A549 (cell line): ENCODE data around the gene COMMD9. TPM values are rescaled to one million over a fixed set of nuclear protein-coding genes. Genes with fewer than 3 reads are reported as not detected.

Source experiments
- ATAC-seq, 2 experiments: fragments of 200-7000 bp in 1 of 2; fragments of >200 bp in 1 of 2; cut with Nextera tagmentation in 1 of 2; cut with Tn5 transposase in 1 of 2; 3 replicates each; pipeline versions ENCODE4 v1.8.0 to v1.9.1; 2018 to 2020; ENCODE audit warnings: mild to moderate bottlenecking in 1 of 2, moderate library complexity in 1 of 2
- CTCF ChIA-PET: fragments of 300-600 bp; sonication (Branson Sonifier 250); formaldehyde crosslinking; extraction: SDS; loops from one replicate; lab custom pipeline; 2021; ENCODE audit warnings: antibody characterized with exemption, inconsistent platforms; lab: Yijun Ruan, JAX
- POLR2A ChIA-PET: fragments of 350-600 bp; formaldehyde crosslinking; extraction: SDS; loops from one replicate; lab custom pipeline; 2021; ENCODE audit warnings: antibody characterized with exemption, inconsistent platforms; lab: Yijun Ruan, JAX
- DNase-seq, 2 experiments: peaks; one replicate each; pipeline versions ENCODE4 v3.0.0 to v3.0.0-alpha.2; 2011 to 2016; ENCODE audit warnings: low read depth in 1 of 2, low spot score in 1 of 2
- FAIRE-seq: peaks from 2 replicates; lab custom pipeline; 2011; peaks lifted over from hg19 to GRCh38; lab: Jason Lieb, UNC
- H3K27ac ChIP-seq, 2 experiments: fragments of >200 bp; sonication (Bioruptor Twin); formaldehyde crosslinking; 3 replicates each; pipeline ENCODE4 v1.5.1; 2016 to 2017
- H3K4me1 ChIP-seq: fragments of >200 bp; sonication (Bioruptor Twin); formaldehyde crosslinking; 3 replicates; pipeline ENCODE4 v1.6.1; 2016
- H3K4me2 ChIP-seq: fragments of >200 bp; sonication (Bioruptor Twin); formaldehyde crosslinking; 3 replicates; pipeline ENCODE4 v1.6.1; 2016
- H3K4me3 ChIP-seq: fragments of >200 bp; sonication (Bioruptor Twin); formaldehyde crosslinking; 3 replicates; pipeline ENCODE4 v1.5.1; 2016
- H3K9me3 ChIP-seq: fragments of >200 bp; sonication (Bioruptor Twin); formaldehyde crosslinking; 3 replicates; pipeline ENCODE4 v1.6.1; 2016
- BCL3 ChIP-seq: fragments of >200 bp; sonication (Bioruptor Twin); formaldehyde crosslinking; IDR thresholded peaks from 3 replicates; pipeline ENCODE4 v1.6.1; 2016
- CHD4 ChIP-seq: fragments of 200-600 bp; sonication (generic); IDR thresholded peaks from 2 replicates; pipeline ENCODE4 v1.6.1; 2016; ENCODE audit warnings: antibody characterized with exemption, mild to moderate bottlenecking, borderline replicate concordance
- CTCF ChIP-seq: fragments of >200 bp; sonication (Bioruptor Twin); formaldehyde crosslinking; IDR thresholded peaks from 3 replicates; pipeline ENCODE4 v1.5.1; 2016
- E2F6 ChIP-seq: IDR thresholded peaks from 2 replicates; pipeline ENCODE4 v1.6.1; 2012; ENCODE audit warnings: low read depth, borderline replicate concordance
- EHF ChIP-seq: fragments of 250-450 bp; sonication (Bioruptor Pico); IDR thresholded peaks from 2 replicates; pipeline ENCODE4 v1.5.0; 2020; ENCODE audit warnings: mild to moderate bottlenecking
- EP300 ChIP-seq, 2 experiments: fragments of >200 bp; sonication (Bioruptor Twin); formaldehyde crosslinking; IDR thresholded peaks; 2 replicates in 1 of 2; 3 replicates in 1 of 2; pipeline ENCODE4 v1.6.1; 2016 to 2017
- ESRRA ChIP-seq: fragments of 150-350 bp; IDR thresholded peaks from 2 replicates; pipeline ENCODE4 v1.6.1; 2014; ENCODE audit warnings: mild to moderate bottlenecking, low read length, borderline replicate concordance
- FOSB ChIP-seq: fragments of 250-450 bp; sonication (Bioruptor Pico); IDR thresholded peaks from 2 replicates; pipeline ENCODE4 v1.5.0; 2020; ENCODE audit warnings: mild to moderate bottlenecking, moderate library complexity
- FOXS1 ChIP-seq: fragments of 250-450 bp; sonication (Bioruptor Pico); IDR thresholded peaks from 2 replicates; pipeline ENCODE4 v1.5.0; 2020; ENCODE audit warnings: mild to moderate bottlenecking, moderate library complexity
- HOXB13 ChIP-seq: fragments of 250-450 bp; sonication (Bioruptor Pico); IDR thresholded peaks from 2 replicates; pipeline ENCODE4 v1.5.0; 2020; ENCODE audit warnings: low read depth, mild to moderate bottlenecking, moderate library complexity
- JUN ChIP-seq, 2 experiments: fragments of >200 bp; sonication (Bioruptor Twin); formaldehyde crosslinking; IDR thresholded peaks; 2 replicates in 1 of 2; 3 replicates in 1 of 2; pipeline ENCODE4 v1.6.1; 2016 to 2017
- KDM1A ChIP-seq: fragments of 200-600 bp; sonication (generic); IDR thresholded peaks from 2 replicates; pipeline ENCODE4 v1.6.1; 2016; ENCODE audit warnings: low read depth, mild to moderate bottlenecking
- KDM5A ChIP-seq: fragments of 200-600 bp; sonication (generic); IDR thresholded peaks from 2 replicates; pipeline ENCODE4 v1.6.1; 2016; ENCODE audit warnings: antibody characterized with exemption, mild to moderate bottlenecking
- MAFK ChIP-seq: fragments of 450-650 bp; IDR thresholded peaks from 2 replicates; pipeline ENCODE4 v1.6.1; 2014; ENCODE audit not compliant: partially characterized antibody
- MYC ChIP-seq: IDR thresholded peaks from 2 replicates; pipeline ENCODE4 v1.6.1; 2012; ENCODE audit warnings: mild to moderate bottlenecking, inconsistent platforms, low read length, improper control_type of control experiment, borderline replicate concordance
- NFE2L2 ChIP-seq: fragments of 150-350 bp; conservative IDR thresholded peaks from 2 replicates; pipeline ENCODE4 v1.6.1; 2014; ENCODE audit warnings: low read length
- NPAS2 ChIP-seq: fragments of 250-450 bp; sonication (Bioruptor Pico); IDR thresholded peaks from 2 replicates; pipeline ENCODE4 v1.8.0; 2022; ENCODE audit warnings: mild to moderate bottlenecking, moderate library complexity, borderline replicate concordance
- NR3C1 ChIP-seq: fragments of >200 bp; sonication (Bioruptor Twin); formaldehyde crosslinking; IDR thresholded peaks from 3 replicates; pipeline ENCODE4 v1.6.1; 2017
- POLR2AphosphoS2 ChIP-seq: conservative IDR thresholded peaks from 2 replicates; pipeline ENCODE4 v1.6.1; 2012; ENCODE audit warnings: low read length, improper control_type of control experiment, inconsistent platforms
- RCOR1 ChIP-seq: fragments of 150-350 bp; IDR thresholded peaks from 2 replicates; pipeline ENCODE4 v1.6.1; 2014; ENCODE audit warnings: antibody characterized with exemption, low read length, low read depth
- RFX5 ChIP-seq: fragments of 450-650 bp; IDR thresholded peaks from 2 replicates; pipeline ENCODE4 v1.7.1; 2014; ENCODE audit warnings: antibody characterized with exemption, mild to moderate bottlenecking, moderate library complexity
- SMC3 ChIP-seq: fragments of >200 bp; sonication (Bioruptor Twin); formaldehyde crosslinking; IDR thresholded peaks from 3 replicates; pipeline ENCODE4 v1.6.1; 2018; ENCODE audit warnings: inconsistent platforms
- SREBF2 ChIP-seq: fragments of 450-650 bp; IDR thresholded peaks from 2 replicates; pipeline ENCODE4 v1.6.1; 2014; ENCODE audit warnings: mild to moderate bottlenecking, moderate library complexity
- TP53 ChIP-seq: fragments of 250-450 bp; sonication (Bioruptor Pico); IDR thresholded peaks from 2 replicates; pipeline ENCODE4 v1.5.0; 2021; ENCODE audit warnings: mild to moderate bottlenecking, moderate library complexity
- WGBS: methylation state at CpG from one replicate; pipeline ENCODE4 v1.1.6; 2017; ENCODE audit errors: missing lambda C conversion rate; 5-methylcytosine and 5-hydroxymethylcytosine counted together
- polyA plus RNA-seq, 4 experiments: library from polyadenylated mRNA; depleted of rRNA in 3 of 4; stranded (reverse); fragments of >200 nt; fragmentation: RNase III in 1 of 4; extraction: RNeasy Plus Mini Kit Qiagen cat#74134 plus additional on column Dnase treatment in 1 of 4; gene quantifications; 2 replicates in 3 of 4; 3 replicates in 1 of 4; pipeline ENCODE4 v1.2.3, GENCODE V29; 2011 to 2017

The COMMD9 gene
- polyA plus RNA-seq, 2 of the 4 experiments (the other 2 are of a cell fraction) = 36.3 to 37.3 TPM

- FAIRE-seq (no peak), ATAC-seq (no peak), DNase-seq (no peak)
- WGBS = 36% methylated on average over 1 of the region's 1 CpG
- H3K4me3 ChIP-seq = no peak overlapping the region
- H3K4me2 ChIP-seq = no peak overlapping the region
- CTCF ChIA-PET = interaction anchor here (0.7 to 1.0 kb wide), 2 partner anchors 15 to 628 kb away, joined by 3 to 4 read pairs; no protein-coding TSS in a partner anchor
- H3K9me3 ChIP-seq = no peaks in the 10 kb centered on the region
- no peaks in the 10 kb centered on the region for H3K4me1 ChIP-seq
- TF ChIP-seq E2F6 (no peak), MYC (no peak), EHF (CRISPR knock-in tag) (no peak), HOXB13 (CRISPR knock-in tag) (no peak), FOSB (CRISPR knock-in tag) (no peak), KDM1A (no peak), JUN (IDR thresholded peaks at IDR 0.05) (no peak), KDM5A (no peak), CTCF (no peak), NFE2L2 (no peak), RFX5 (no peak), BCL3 (no peak), SMC3 (no peak)
- H3K27ac ChIP-seq = no peak overlapping the region
- POLR2A ChIA-PET = no interaction called here
These were observed 45.6 kb downstream of the COMMD9 start for GRCh38 chr11:36243641-36244040.

- Histone ChIP-seq H3K4me2 (no peak overlapping the region), H3K4me3 (no peak overlapping the region), H3K4me1 (no peaks in the 10 kb centered on the region), H3K27ac (no peak overlapping the region), H3K9me3 (no peaks in the 10 kb centered on the region)
- ChIA-PET CTCF (interaction anchor here (1.0 to 2.2 kb wide), 5 partner anchors 16 to 626 kb away, joined by 3 to 5 read pairs (median 3); no protein-coding TSS in a partner anchor), POLR2A (no interaction called here)
- 89% methylated on average over 1 of the region's 1 CpG for WGBS
- FAIRE-seq (no peak), ATAC-seq (no peak), DNase-seq (no peak)
- no peak for TF ChIP-seq NR3C1
- no peak for TF ChIP-seq POLR2AphosphoS2
- TF ChIP-seq KDM1A = no peak
- no peak for TF ChIP-seq SREBF2
- no peak for TF ChIP-seq MAFK
- TF ChIP-seq CTCF = no peak
- no peak for TF ChIP-seq FOXS1
- TF ChIP-seq E2F6 = no peak
- no peak for TF ChIP-seq RCOR1
- no peak for TF ChIP-seq EP300 (IDR thresholded peaks at IDR 0.05)
- no peak for TF ChIP-seq FOSB (CRISPR knock-in tag)
- no peak for TF ChIP-seq KDM5A
- TF ChIP-seq BCL3 = no peak
- no peak for TF ChIP-seq NFE2L2
- no peak for TF ChIP-seq HOXB13 (CRISPR knock-in tag)
- no peak for TF ChIP-seq CHD4
- TF ChIP-seq TP53 = no peak
- TF ChIP-seq ESRRA = no peak
- TF ChIP-seq NPAS2 (CRISPR knock-in tag) = no peak
These were observed 47.7 kb downstream of the COMMD9 start for GRCh38 chr11:36241497-36241896.
